Testis (tissue), 3 donors: ENCODE results near the gene VPS52. TPM values are rescaled to one million over a fixed set of nuclear protein-coding genes. Genes with fewer than 3 reads are reported as not detected.

Source experiments
- DNase-seq: peaks from one replicate; pipeline ENCODE4 v3.0.0-alpha.2; 2019
- H3K27ac ChIP-seq, 2 donors: fragments of 200-600 bp; sonication (generic); one replicate each; pipeline ENCODE4 v1.5.1; 2019
- H3K27me3 ChIP-seq: fragments of 200-600 bp; sonication (generic); one replicate; pipeline ENCODE4 v1.5.1; 2019
- H3K36me3 ChIP-seq: fragments of 200-600 bp; sonication (generic); one replicate; pipeline ENCODE4 v1.5.1; 2017; ENCODE audit warnings: low read depth; ENCODE audit errors: missing control alignments
- H3K4me1 ChIP-seq: fragments of 200-600 bp; sonication (generic); one replicate; pipeline ENCODE4 v1.5.1; 2019
- H3K4me3 ChIP-seq, 2 donors: fragments of 200-600 bp; sonication (generic); one replicate each; pipeline ENCODE4 v1.5.1; 2017 to 2019
- H3K9me3 ChIP-seq: fragments of 200-600 bp; sonication (generic); one replicate; pipeline ENCODE4 v1.5.1; 2017
- POLR2A ChIP-seq: fragments of 450-650 bp; IDR thresholded peaks from one replicate; pipeline ENCODE4 v1.6.1; 2017; ENCODE audit warnings: antibody characterized with exemption, mild to moderate bottlenecking, moderate library complexity
- whole genome bisulfite sequencing, 2 donors: methylation state at CpG; one replicate each; pipeline ENCODE4 v1.1.5; 2018; 5-methylcytosine and 5-hydroxymethylcytosine counted together
- intact Hi-C: fragments of 100-400 bp; cut with DNase I; formaldehyde crosslinking; loops from one replicate; pipeline ENCODE4 v1.15.1; 2023; ENCODE audit warnings: low total_unique reads
- microRNA counts, 2 donors: library from miRNA; unstranded; fragments of <30 nt; microRNA quantifications; one replicate each; lab custom pipeline; 2016
- microRNA-seq, 2 donors: library from miRNA; unstranded; fragments of <30 nt; microRNA quantifications; one replicate each; pipeline ENCODE4, GENCODE V29; 2016; ENCODE audit warnings: borderline number of aligned reads in 2 of 2, borderline replicate concordance in 1 of 2
- polyA plus RNA-seq: library from polyadenylated mRNA; stranded (reverse); fragments of 350-450 nt; fragmentation: Illumina TruSeq; extraction: RNeasy Lipid Tissue Mini Kit (QIAGEN cat#74804); gene quantifications from one replicate; pipeline ENCODE4 v1.2.3, GENCODE V29; 2014; ENCODE audit warnings: low read depth, low replicate concordance; ENCODE audit not compliant: insufficient read depth
- small RNA-seq, 2 donors: library from RNA; depleted of rRNA; stranded (forward); fragments of <200 nt; gene quantifications; one replicate each; pipeline ENCODE3, GENCODE V24; 2016
- total RNA-seq, 2 donors: library from RNA; depleted of rRNA; stranded (reverse); fragments of >200 nt; gene quantifications; one replicate each; pipeline ENCODE4 v1.2.3, GENCODE V29; 2016
- TF ChIP-seq, protein P1 (sequence below), 3 experiments: fragments of 450-650 bp in 2 of 3; fragments of 200-600 bp in 1 of 3; sonication (generic) in 1 of 3; IDR thresholded peaks; one replicate each; pipeline ENCODE4 v1.5.1; 2016 to 2019; ENCODE audit warnings: antibody characterized with exemption in 3 of 3, mild to moderate bottlenecking in 2 of 3, moderate library complexity in 1 of 3

VPS52 gene
- total and polyA plus RNA-seq, 3 donors from 2014 or later: 71.0 to 87.1 (median 85.0) TPM

DNA sequence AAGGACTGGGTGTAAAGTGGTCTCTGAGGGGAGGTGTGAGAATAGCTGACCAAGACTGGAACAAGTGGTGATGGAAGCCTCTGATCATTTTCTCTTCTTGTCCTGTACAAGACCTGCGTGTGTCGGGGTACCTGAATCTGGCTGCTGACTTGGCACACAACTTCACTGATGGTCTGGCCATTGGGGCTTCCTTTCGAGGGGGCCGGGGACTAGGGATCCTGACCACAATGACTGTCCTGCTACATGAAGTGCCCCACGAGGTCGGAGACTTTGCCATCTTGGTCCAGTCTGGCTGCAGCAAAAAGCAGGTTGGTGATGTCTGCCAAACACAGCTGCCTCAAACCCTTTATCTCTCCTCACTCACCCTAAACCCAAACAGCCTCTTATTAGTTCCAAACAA, 68.9 kb downstream of the VPS52 start:
- TF ChIP-seq, protein P1, sequence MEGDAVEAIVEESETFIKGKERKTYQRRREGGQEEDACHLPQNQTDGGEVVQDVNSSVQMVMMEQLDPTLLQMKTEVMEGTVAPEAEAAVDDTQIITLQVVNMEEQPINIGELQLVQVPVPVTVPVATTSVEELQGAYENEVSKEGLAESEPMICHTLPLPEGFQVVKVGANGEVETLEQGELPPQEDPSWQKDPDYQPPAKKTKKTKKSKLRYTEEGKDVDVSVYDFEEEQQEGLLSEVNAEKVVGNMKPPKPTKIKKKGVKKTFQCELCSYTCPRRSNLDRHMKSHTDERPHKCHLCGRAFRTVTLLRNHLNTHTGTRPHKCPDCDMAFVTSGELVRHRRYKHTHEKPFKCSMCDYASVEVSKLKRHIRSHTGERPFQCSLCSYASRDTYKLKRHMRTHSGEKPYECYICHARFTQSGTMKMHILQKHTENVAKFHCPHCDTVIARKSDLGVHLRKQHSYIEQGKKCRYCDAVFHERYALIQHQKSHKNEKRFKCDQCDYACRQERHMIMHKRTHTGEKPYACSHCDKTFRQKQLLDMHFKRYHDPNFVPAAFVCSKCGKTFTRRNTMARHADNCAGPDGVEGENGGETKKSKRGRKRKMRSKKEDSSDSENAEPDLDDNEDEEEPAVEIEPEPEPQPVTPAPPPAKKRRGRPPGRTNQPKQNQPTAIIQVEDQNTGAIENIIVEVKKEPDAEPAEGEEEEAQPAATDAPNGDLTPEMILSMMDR (IDR thresholded peaks at IDR 0.05): no peak
- peaks cover 50% of the 10 kb centered on the region for H3K4me1 ChIP-seq
- H3K9me3 ChIP-seq: no peaks in the 10 kb centered on the region
- no peak for DNase-seq
- H3K4me3 ChIP-seq: no peak overlapping the region
- no peak overlapping the region for H3K27ac ChIP-seq
- no peaks in the 10 kb centered on the region for H3K27me3 ChIP-seq
- no peaks in the 10 kb centered on the region for H3K36me3 ChIP-seq
- WGBS, 2 donors: 89 to 92% methylated on average over 6 of the region's 6 CpGs
- intact Hi-C loops: loop anchor here (10.0 kb wide), 1 partner anchor 112 kb away; the partner anchor contains the start of genes TAPBP and ZBTB22

DNA sequence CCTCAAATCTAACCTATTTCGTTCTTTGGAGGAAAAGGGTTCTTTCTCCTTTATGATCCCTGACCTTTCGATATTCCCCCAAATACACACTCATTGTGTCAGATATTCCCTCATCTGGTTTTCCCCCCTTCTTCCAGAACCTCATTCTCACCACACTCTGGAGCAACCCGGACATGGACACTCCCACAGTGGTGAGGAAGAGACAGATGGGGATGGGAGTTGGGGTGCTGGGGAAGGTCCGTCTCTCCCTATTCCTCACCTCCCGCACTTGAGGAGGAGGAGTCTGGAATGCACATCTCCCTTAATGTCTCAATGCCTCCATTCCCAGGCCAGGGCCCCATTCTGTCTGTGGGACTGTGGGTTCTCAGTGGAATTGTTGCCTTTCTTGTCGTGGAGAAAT, 69.7 kb downstream of the VPS52 start:
- H3K4me1 ChIP-seq: peaks cover 49% of the 10 kb centered on the region
- DNase-seq: no peak
- intact Hi-C loops: loop anchor here (10.0 kb wide), 1 partner anchor 113 kb away; the partner anchor contains the start of genes TAPBP and ZBTB22
- H3K27ac ChIP-seq: peak overlapping the region in 1 of 2 donors; percentile 94
- no peaks in the 10 kb centered on the region for H3K9me3 ChIP-seq
- 68 to 77% methylated on average over 6 of the region's 6 CpGs for WGBS, 2 donors
- peak overlapping the region; percentile 82 for H3K4me3 ChIP-seq
- H3K36me3 ChIP-seq: no peaks in the 10 kb centered on the region
- TF ChIP-seq, protein P1 (IDR thresholded peaks at IDR 0.05): no peak
- TF ChIP-seq POLR2A: no peak
- no peaks in the 10 kb centered on the region for H3K27me3 ChIP-seq

DNA sequence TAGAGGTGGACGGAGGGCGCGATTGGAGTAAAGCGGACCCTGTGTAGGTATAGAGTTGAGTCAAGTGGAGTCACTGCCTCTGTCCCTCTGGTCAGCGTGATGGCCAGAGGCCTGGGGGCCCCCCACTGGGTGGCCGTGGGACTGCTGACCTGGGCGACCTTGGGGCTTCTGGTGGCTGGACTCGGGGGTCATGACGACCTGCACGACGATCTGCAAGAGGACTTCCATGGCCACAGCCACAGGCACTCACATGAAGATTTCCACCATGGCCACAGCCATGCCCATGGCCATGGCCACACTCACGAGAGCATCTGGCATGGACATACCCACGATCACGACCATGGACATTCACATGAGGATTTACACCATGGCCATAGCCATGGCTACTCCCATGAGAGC, 70.5 kb downstream of the VPS52 start:
- DNase-seq: no peak
- WGBS, 2 donors: 0 to 2% methylated on average over 11 to 14 of the region's 14 CpGs
- Histone ChIP-seq H3K9me3 (no peaks in the 10 kb centered on the region), H3K36me3 (no peaks in the 10 kb centered on the region), H3K4me3 (peak overlapping the region; percentile 82), H3K27me3 (no peaks in the 10 kb centered on the region), H3K27ac (peak overlapping the region; percentile 91 to 94), H3K4me1 (peaks cover 44% of the 10 kb centered on the region)
- TF ChIP-seq, protein P1 (IDR thresholded peaks at IDR 0.05): no peak
- TF ChIP-seq POLR2A: no peak
- intact Hi-C loops: loop anchor here (10.0 kb wide), 1 partner anchor 114 kb away; the partner anchor contains the start of genes TAPBP and ZBTB22

MicroRNAs within 50 kb of the gene (microRNA counts, 767-probe panel; counts per million panel counts)
- microRNA hsa-miR-219-1-3p (lab: Ali Mortazavi, UCI) (0 to 152 counts per million in 2 donors), microRNA hsa-miR-219-5p (lab: Ali Mortazavi, UCI) (0 to 152 counts per million in 2 donors)

Small RNAs within 50 kb of the gene (microRNA-seq; reads per million reads assigned to microRNA genes)
- 0.69 to 1.4 reads per million in 2 donors for gene MIR219A1
- 0 reads per million in 2 donors for gene MIR6834
- 0 reads per million in 2 donors for gene MIR6873

Small RNAs within 50 kb of the gene (small RNA-seq; reads per million reads assigned to genes)
- 1.1 to 1.2 reads per million in 2 donors for gene MIR219A1

Other genes starting within 250 kb of the VPS52 start
- 10 to 100 TPM; 26.5 to 48.9 TPM for gene HLA-DPA1, start 198.2 kb downstream of the VPS52 start, total RNA-seq
- 143 TPM for gene HLA-DPA1, start 198.2 kb downstream of the VPS52 start, polyA plus RNA-seq
- gene HLA-DPB1, start 195.9 kb downstream of the VPS52 start, total RNA-seq: 10 to 100 TPM; 14.4 to 39.5 TPM
- 183 TPM for gene HLA-DPB1, start 195.9 kb downstream of the VPS52 start, polyA plus RNA-seq
- 1 to 10 TPM; 8.6 to 8.8 TPM for gene COL11A2, start 79.4 kb downstream of the VPS52 start, total RNA-seq
- 8.2 TPM for gene COL11A2, start 79.4 kb downstream of the VPS52 start, polyA plus RNA-seq
- 10 to 100 TPM; 42.9 to 47.3 TPM for gene RXRB, start 71.2 kb downstream of the VPS52 start, total RNA-seq
- gene RXRB, start 71.2 kb downstream of the VPS52 start, polyA plus RNA-seq: 45.2 TPM
- gene SLC39A7, start 71.0 kb downstream of the VPS52 start, total RNA-seq: 10 to 100 TPM; 79.1 to 85.7 TPM
- 87.7 TPM for gene SLC39A7, start 71.0 kb downstream of the VPS52 start, polyA plus RNA-seq
- gene HSD17B8, start 67.2 kb downstream of the VPS52 start, total RNA-seq: 10 to 100 TPM; 25.4 to 26.3 TPM
- gene HSD17B8, start 67.2 kb downstream of the VPS52 start, polyA plus RNA-seq: 11.2 TPM
- gene RING1, start 63.4 kb downstream of the VPS52 start, total RNA-seq: 10 to 100 TPM; 36.2 to 38.0 TPM
- gene RING1, start 63.4 kb downstream of the VPS52 start, polyA plus RNA-seq: 60.2 TPM
- 1,000 to 10,000 TPM in 1 of 2 donors, 100 to 1,000 TPM in 1; 685 to 1,953 TPM for gene RPS18, start 199 bp upstream of the VPS52 start, total RNA-seq
- 2,185 TPM for gene RPS18, start 199 bp upstream of the VPS52 start, polyA plus RNA-seq
- 10 to 100 TPM; 18.0 to 18.3 TPM for gene B3GALT4, start 5.2 kb upstream of the VPS52 start, total RNA-seq
- gene B3GALT4, start 5.2 kb upstream of the VPS52 start, polyA plus RNA-seq: 55.4 TPM
- 10 to 100 TPM; 63.2 to 71.2 TPM for gene WDR46, start 17.4 kb upstream of the VPS52 start, total RNA-seq
- 61.6 TPM for gene WDR46, start 17.4 kb upstream of the VPS52 start, polyA plus RNA-seq
- gene PFDN6, start 17.7 kb upstream of the VPS52 start, total RNA-seq: 10 to 100 TPM; 45.5 to 56.2 TPM
- gene PFDN6, start 17.7 kb upstream of the VPS52 start, polyA plus RNA-seq: 123 TPM
- gene RGL2, start 27.1 kb upstream of the VPS52 start, total RNA-seq: 10 to 100 TPM; 42.8 to 46.2 TPM
- 52.7 TPM for gene RGL2, start 27.1 kb upstream of the VPS52 start, polyA plus RNA-seq
- 100 to 1,000 TPM in 1 of 2 donors, 10 to 100 TPM in 1; 76.5 to 128 TPM for gene TAPBP, start 42.2 kb upstream of the VPS52 start, total RNA-seq
- 34.6 TPM for gene TAPBP, start 42.2 kb upstream of the VPS52 start, polyA plus RNA-seq
- gene ZBTB22, start 45.9 kb upstream of the VPS52 start, total RNA-seq: 10 to 100 TPM; 13.4 to 17.1 TPM
- gene ZBTB22, start 45.9 kb upstream of the VPS52 start, polyA plus RNA-seq: 15.2 TPM
- 10 to 100 TPM; 61.8 to 75.3 TPM for gene DAXX, start 51.1 kb upstream of the VPS52 start, total RNA-seq
- gene DAXX, start 51.1 kb upstream of the VPS52 start, polyA plus RNA-seq: 118 TPM
- gene KIFC1, start 119.9 kb upstream of the VPS52 start, total RNA-seq: 10 to 100 TPM; 19.8 to 22.5 TPM
- 20.2 TPM for gene KIFC1, start 119.9 kb upstream of the VPS52 start, polyA plus RNA-seq
- gene PHF1, start 139.1 kb upstream of the VPS52 start, total RNA-seq: 100 to 1,000 TPM; 184 to 218 TPM
- 216 TPM for gene PHF1, start 139.1 kb upstream of the VPS52 start, polyA plus RNA-seq
- 100 to 1,000 TPM; 139 to 146 TPM for gene CUTA, start 146.2 kb upstream of the VPS52 start, total RNA-seq
- 132 TPM for gene CUTA, start 146.2 kb upstream of the VPS52 start, polyA plus RNA-seq
- 10 to 100 TPM; 29.4 to 43.9 TPM for gene SYNGAP1, start 148.2 kb upstream of the VPS52 start, total RNA-seq
- 31.5 TPM for gene SYNGAP1, start 148.2 kb upstream of the VPS52 start, polyA plus RNA-seq
- gene ZBTB9, start 182.7 kb upstream of the VPS52 start, total RNA-seq: 10 to 100 TPM; 15.2 to 15.7 TPM
- gene ZBTB9, start 182.7 kb upstream of the VPS52 start, polyA plus RNA-seq: 16.9 TPM